Measurements from ENCODE around the gene TM4SF4.

Gene TM4SF4

DNA sequence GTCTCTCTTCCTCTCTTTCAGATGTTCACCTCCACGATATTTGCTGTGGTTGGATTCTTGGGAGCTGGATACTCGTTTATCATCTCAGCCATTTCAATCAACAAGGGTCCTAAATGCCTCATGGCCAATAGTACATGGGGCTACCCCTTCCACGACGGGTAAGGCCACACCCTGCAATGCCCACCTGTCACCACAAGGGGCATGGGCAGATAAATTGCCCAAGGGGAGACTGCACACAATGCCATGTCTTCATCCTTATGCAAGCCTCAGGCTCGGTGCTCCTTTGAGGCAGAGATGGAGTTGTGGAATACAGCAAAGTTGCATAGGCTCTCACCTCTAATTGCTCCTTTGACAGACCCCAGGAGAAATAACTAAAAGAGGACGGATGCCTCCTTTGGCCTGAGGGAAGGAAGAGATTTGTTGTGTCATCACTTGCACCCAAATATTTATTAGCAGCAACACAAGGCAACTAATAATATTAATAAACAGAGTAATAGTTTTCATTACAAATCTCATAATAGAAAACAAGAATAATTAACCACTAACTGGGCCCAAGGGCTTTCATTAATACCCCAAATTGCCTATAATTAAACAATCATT is 13.2 kb downstream of the TM4SF4 start:
- peak; percentile 50 for DNase-seq

DNA sequence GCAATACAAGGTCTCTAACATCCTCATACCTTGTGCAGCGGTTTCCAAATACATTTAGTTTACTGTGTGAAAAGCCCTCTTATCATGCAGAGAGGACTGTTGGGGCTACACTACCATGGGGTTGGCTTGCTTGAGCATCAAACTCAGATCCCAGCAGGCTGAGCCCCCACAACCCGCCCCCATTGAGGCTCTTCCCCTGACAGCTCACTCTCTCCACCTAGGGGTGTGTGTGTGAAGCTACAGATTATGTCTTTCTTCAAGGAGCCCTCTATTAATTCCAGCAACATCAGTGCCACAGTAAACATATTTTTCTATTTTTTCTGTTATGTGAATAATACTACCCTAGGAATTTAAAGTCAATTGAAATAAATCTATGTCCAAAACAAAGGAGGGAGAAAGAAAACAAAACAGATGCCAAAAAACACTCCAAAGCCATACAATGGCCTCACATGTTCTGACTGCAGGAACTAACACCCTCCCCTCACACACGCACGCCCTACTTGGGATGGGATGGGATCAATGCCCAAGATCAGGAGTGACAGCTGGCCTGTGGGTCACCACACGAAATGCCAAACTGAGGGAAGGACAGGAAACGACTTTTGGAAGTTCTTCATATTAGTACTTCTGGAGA is 14.7 kb downstream of the TM4SF4 start:
- DNase-seq, result peak; percentile 45

DNA sequence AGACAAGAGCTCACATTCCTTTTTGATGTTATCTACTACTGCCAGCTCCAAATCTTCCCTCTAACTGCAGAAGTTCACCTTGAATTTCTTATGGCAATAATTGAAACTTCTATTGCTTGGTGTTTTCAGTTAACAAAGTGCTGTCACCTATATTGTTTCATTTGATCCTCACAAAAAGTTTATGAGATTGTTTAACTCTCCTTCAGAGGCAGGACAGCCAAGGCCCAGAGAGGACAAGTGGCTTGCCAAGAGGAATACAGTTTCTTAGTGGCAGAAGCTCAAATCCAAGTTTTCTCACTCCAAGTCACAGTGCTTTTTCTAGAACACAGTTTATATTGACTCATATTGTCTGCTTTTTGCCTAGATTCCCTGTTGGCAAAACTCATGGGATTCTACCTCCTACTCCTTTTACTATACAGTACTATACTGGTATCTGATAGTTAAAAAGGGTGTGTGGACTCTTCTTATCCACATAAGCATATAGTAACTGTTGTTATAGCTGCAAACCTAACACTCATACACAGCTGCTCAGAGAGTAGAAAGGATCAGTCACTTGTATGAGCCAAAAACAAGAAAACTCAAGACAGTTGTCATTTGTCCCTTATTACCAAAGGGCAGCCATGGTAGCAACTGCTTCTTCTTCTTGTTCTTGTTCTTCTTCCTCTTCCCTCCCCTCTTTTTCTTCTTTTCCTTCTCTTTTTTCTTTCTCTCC is 15.9 kb downstream of the TM4SF4 start:
- no peak for DNase-seq

DNA sequence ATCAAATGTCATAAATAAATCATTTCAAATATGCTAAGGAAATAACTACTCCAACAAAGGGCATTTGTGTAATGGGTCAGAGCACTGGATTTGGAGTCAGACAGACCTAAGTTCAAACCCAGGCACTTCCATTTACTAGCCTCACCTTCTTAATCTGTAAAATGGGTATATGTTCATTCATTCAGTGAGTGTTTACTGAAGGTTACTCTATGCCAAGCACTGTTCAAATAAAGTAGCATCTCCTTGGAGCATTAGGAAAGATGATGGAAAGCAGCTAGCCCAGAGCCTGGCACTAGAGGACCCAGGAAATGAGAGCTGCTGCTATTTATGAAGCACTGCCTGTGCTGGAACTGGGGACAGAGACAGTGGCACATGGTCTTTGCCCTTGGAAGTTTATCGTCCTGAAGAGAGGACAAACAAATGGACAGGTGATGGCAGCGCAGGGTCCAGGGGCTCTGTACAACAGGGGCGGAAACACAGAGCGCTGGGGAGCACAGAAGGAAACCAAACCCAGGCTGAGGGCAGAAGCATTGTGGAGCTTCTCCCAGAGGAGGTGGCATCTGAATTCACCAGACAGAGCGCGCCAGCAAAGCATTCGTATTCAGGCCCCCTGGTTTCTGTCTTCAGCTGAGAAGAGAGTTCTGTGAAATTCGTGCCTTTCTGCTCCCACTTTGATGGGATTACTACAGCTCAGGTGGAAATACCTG is 19.0 kb downstream of the TM4SF4 start:
- DNase-seq, result no peak

DNA sequence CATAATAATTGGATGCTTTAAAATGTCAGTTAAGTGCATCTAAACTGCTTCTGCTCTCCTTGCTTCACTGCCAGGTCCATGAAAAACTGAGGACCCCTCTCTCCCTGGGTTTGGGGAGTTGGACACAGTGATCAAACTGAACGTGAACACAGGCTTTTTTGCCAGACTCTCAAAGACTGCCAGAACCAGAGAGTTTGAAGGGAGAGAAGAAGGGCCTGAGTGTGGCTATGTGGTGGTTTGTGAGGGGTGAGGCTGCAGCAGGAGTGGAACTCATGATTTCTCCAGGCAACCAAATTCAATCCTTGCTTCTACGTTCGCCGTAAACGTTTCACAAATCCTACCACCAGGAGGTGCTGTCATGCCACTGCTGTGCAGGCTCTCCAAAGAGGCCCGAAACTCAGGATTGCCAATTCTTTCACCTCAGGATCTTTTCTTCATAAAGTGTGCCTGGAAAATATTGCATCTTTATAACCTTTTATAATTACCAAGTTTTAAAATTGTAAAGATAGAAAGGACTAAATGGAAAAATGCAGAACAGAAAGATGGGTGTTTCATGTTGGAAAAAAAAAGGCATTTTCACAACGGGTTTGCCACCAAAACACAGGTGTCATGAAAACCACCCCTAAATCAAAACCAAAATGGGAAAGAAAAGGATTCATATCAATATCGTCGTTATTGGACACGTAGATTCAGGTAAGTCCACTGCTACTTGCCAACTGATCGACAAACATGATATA is 19.7 kb downstream of the TM4SF4 start:
- peak; percentile 52 for DNase-seq

DNA sequence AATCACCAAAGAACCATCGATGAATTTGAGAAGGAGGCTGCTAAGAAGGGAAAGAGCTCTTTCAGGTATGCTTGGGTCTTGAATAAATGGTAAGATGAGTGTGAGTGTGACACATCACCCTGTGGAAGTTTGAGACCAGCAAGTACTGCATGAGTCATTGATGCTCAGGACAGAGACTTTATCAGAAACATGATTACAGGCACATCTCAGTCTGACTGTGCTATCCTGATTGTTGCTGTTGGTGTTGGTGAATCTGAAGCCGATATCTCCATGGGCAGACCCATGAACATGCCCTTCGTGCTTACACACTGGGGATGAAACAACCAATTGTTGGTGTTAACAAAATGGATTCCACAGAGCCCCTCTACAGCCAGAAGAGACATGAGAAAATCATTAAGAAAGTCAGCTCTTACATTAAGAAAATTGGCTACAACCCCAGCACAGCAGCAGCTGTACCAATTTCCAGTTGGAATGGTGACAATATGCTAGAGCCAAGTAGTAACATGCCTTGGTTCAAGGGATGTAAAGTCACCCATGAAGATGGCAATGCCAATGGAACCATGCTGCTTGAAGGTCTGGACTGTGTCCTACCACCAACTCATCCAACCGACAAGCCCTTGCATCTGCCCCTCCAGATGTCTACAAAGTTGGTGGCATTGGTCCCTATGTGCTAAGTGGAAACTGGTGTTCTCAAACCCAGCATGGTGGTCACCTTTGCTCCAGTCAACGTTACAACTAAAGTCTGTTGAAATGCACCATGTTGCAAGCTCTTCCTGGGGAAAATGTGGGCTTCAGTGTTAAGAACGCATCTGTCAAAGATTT is 20.5 kb downstream of the TM4SF4 start:
- no peak for DNase-seq

DNA sequence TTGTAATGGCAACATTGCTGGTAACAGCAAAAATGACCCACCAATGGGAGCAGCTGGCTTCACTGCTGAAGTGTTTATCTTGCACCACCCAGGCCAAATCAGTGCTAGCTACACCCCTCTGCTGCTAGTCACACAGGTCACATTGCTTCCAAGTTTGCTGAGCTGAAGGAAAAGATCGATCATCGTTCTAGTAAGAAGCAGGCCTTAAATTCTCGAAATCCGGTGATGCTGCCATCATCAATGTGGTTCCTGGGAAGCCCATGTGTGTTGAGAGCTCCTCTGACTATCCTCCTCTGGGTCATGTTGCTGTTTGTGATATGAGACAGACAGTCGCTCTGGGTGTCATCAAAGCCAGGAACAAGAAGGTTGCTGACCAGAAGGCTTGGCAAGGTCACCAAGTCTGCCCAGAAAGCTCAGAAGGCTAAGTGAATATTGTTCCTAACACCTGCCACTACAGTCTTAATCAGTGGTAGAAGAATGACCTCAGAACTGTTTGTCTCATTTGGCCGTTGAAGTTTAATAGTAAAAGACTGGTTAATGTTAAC is 21.2 kb downstream of the TM4SF4 start:
- DNase-seq, result no peak

DNA sequence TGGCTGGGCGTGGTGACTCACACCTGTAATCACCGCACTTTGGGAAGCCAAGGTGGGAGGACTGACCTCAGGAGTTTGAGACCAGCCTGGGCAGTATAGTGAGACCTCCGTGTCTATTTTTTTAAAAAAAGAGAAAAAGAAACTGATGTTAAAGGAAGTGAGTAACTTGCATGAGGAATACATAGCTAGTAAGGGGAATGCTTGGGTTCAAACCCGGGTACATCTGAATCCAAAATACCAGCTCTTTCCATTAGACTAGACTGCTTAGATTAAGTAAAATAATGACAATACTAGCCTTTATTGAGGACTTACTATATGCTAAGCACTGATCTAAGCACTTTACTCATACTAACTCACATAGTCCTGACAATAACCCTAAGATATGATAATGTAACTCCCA is 22.4 kb downstream of the TM4SF4 start:
- DNase-seq, result no peak

DNA sequence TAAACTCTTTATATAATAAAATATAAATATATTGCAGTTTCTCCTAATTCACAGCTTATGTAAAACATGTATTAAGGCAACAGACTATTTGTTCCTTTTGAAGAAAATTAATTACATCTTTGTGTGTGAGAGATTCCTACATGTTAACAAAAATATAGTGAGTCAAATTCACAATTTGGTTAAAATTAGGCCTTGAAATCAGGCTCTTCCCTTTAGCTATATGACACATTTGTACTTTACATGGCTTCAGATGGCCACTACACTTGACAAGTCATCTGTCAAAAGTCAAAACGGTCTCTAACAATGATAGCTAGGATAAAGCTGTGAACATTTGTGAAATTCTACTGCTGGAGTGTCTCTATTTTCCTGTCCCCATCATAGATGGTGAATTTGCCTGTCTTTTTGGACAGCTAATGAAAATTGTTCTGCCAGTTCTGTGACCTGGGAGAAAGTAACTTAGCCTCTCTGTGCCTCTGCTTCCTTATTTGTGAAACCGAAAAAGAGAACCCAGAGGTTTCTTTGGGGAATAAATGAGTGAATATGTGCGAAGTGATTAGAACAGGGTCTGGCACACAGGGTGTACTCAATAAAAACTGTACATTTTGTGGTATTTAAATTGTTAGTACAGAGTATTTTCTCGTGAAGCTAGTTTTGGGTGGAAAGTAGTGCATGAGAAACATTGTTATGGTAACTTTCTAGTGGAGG is 23.6 kb downstream of the TM4SF4 start:
- DNase-seq, result no peak

DNA sequence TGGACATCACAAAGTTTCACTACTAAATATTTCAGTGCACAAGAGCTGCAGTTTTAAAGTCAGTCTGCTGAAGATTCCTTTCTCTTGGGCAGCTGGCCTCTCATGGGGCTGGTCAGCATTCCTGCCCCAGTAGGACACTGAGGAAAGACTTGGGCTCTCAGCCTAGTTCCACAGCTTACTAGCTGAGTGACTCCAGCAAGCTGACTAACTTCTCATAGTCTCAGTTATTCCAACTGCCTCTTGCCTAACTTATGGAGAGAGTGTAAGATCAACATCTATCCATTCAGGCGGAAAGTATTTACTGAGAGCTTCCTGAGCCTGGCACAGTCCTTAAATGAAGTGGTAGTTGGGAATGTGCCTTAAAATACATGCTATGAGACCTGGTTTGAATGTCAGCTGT is 27.0 kb downstream of the TM4SF4 start:
- DNase-seq, result no peak

DNA sequence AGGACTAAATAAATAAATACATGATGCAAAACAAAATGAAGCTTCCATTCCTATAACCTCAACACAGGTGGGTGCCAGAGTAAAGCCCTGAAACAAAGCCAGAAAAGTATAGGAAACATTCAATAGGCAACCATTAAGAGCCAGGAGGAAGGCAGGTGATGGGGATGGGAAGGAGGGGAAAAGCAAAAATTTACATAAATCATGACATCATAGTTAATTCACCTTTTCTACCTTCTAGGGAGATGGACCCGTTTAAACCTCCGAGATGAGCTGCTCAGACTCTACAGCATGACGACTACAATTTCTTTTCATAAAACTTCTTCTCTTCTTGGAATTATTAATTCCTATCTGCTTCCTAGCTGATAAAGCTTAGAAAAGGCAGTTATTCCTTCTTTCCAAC is 27.9 kb downstream of the TM4SF4 start:
- no peak for DNase-seq

DNA sequence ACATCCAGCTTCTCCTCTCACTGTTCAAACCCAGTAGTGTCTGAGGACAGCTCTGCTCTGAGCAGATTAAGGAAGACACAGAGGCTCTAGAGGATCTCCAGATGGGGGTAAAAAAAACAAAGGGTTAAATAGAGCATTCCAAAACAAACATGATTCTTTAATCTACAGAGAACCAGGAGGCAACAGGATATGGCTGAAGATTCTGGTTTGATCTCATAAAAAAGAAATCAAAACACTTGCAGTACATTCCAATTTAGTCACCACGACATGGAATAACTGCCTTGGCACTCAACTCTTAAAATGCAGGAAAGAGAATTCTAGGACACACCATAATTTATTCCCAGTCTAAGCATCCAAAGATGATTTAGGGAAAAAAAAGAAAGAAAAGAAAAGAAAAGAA is 32.0 kb downstream of the TM4SF4 start:
- DNase-seq, result no peak

DNA sequence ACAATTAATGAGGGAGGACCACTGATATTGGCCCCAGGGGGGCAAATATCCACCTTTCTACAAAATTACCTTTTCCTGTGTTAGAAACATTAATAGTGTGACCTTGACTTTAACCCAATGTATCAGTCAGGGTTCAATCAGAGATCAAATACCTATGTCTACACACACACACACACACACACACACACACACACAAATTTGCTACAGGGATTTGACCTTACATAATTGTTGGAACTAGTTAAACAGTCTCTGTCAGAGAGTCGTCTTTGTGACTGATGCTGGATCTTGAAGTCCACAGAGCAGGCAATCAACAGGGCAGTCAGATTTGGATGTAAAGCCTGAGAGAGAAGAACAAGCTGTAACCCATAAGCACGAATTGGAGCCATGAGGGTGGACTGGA is 32.5 kb downstream of the TM4SF4 start:
- DNase-seq, result no peak

DNA sequence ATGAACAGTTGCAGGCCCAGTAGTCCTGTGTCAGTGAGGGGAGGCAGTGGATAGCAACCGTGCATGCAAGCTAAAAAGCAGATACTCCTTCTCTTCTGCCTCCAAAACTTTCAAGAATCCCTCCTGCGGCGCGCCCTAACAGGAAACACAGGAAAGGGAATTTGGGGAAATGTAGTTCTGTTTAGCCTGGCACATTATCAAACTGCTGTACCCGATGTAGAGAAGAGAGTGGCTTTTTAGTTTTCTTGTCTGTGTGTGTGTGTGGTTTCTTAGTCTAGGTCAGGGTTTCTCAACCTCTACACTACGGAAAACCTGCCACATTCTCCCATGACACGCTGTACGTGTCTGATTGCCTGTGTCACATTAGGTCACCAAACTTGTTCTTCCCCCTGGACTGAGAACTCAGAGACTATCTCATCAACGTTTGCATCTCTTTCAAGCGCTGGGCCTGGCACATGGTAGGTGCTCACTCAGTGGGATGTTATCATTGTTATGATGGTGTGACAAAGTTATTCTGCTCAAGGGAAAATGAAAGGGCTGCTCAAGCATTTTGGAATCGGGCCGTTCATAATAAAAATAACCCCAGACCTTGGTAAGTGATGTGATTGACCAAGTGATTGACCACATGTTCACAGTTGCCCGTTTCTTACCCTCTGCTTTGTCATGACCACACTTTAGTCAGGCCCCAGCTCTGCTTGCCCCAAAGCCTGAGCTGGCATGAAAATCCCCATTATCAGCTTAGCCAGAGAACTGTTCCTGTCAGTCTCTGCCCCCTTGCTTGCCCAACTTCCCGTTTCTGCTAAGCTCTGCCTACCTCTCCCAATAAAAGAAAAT is 33.2 kb downstream of the TM4SF4 start:
- no peak for DNase-seq

DNA sequence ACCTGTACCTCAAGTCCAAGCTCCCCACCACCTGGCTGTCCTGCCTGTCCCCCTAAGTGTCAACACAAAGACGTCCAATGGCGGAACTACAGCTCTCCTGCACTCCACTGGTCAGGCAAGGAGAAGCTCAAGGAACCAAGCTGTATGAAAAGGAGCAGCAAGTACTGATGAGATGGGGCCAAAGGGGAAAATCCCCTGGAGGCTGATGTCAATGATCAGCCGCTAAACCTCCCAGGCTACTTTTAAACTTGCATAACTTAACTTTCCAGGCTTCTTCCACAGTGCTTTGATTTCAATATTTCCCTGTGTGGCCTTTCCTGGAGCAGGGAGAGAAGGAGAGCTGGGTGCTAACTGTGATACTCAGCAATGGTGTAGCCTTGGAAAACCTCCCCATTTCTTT is 35.0 kb downstream of the TM4SF4 start:
- DNase-seq, result no peak

DNA sequence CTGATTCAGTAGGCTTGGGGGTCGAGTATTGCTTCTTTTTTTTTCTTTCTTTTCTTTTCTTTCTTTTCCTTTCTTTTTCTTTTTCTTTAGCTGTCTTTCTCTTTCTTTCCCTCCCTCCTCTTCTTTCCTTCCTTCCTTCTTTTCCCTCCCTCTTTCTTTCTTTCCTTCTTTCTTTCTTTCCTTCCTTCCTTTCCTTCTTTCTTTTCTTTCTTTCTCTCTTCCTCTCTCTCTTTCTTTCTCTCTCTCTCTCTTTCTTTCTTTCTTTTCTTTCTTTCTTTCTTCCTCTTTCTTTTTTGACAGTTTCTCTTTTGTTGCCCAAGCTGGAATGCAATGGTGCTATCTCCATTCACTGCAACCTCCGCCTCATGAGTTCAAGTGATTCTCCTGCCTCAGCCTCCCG is 36.0 kb downstream of the TM4SF4 start:
- DNase-seq, result no peak

DNA sequence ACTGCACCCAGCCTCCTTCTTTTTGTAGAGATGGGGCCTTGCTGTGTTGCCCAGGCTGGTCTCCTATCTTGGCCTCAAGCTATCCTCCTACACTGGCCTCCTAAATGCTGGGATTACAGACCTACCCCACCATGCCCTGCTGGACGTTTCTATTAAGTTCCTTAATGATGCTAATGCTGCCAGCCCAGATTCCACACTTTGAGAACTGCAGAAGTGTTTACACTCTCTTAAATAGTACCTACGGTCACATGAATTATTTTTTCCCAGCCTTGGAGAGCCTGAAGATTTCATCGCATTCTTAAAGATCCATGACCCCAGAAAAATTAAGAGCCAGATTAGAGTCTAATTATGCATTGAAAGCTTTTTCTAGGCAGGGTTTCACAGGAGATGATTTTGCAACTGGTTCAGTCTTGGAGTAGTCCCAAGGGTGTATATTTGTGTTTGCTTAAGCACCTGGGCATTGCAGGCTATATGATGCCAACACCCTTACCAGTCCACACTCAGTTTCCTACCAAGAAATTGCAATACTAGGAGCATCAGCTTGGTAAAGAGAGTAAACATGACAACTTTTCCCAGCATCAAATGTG is 36.6 kb downstream of the TM4SF4 start:
- DNase-seq, result peak; percentile 16

DNA sequence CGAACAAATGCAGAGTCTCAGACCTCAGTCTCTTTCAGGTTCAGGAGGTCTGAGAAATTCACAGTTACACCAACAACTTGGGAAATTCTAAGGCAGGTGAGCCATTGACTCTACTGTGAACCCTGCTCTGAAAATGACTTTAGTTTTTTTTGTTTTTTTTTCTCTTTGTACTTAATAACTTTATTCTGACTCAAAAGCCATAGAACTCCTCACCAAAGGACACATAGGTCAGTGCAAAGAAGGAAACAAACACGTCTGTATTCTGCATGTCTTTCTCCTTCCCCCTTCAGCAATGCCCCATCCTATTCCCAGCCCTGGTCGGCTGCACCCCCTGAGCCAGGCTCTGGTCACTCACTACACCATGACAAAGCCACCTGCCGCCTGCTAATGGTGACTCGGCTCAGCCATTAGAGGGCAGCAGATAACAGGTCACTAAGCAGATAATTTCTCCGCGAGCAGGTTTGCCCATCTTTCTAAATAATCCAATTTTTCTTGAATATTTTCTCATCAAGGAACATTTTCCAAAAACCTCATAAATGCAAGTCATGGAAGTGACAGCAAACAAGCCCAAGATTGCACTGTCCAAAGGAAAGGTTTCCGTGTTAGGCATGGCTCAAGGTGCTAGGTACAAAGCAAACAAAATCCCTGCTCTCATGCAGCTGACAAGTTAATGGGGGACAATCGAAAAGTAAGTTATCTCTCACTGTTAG is 37.7 kb downstream of the TM4SF4 start:
- DNase-seq, result peak; percentile 64

DNA sequence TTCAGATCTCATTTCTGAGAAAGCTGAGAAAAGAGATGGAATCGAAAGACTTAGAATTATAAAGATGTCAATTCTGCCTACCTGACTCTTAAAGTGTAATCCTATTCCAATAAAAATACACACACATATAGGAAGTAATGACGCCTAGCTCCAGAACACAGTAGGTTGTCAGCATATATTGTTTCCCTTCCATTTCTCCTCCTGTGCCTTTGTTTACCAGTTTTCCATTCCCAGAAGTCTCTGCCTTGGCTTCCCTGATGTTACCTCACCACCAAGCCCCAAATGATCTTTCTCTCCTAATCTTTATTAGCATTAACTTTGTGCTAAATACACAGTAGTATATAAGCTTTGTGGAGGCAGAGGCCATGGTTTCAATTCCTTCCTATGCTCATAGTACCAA is 40.0 kb downstream of the TM4SF4 start:
- DNase-seq, result no peak

All from NCI-H69 (cell line).